NCI-H69 (cell line): ENCODE results near the gene HOXB7.

Source experiments
- DNase-seq: peaks from one replicate; lab custom pipeline; 2025; lab: John Stamatoyannopoulos, UW

The HOXB7 gene

GRCh38 chr17:48623583-48623982 is 12.8 kb upstream of the HOXB7 start:
- DNase-seq = no peak

DNA sequence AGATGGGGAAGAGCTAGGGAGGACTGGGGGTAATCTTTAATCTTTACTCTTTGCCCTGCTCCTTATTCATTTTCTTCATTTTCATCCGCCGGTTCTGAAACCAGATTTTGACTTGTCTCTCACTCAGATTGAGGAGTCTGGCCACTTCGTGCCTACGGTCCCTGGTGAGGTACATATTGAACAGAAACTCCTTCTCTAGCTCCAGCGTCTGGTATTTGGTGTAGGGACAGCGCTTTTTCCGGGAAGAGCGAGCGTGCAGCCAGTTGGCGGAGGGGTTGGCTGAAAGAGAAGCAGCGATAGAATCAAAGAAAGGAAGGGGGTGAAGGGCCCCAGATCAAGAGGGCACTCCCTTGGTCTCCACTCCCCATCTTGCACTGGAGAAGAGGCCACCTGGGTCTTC is 12.0 kb upstream of the HOXB7 start:
- DNase-seq = no peak

DNA sequence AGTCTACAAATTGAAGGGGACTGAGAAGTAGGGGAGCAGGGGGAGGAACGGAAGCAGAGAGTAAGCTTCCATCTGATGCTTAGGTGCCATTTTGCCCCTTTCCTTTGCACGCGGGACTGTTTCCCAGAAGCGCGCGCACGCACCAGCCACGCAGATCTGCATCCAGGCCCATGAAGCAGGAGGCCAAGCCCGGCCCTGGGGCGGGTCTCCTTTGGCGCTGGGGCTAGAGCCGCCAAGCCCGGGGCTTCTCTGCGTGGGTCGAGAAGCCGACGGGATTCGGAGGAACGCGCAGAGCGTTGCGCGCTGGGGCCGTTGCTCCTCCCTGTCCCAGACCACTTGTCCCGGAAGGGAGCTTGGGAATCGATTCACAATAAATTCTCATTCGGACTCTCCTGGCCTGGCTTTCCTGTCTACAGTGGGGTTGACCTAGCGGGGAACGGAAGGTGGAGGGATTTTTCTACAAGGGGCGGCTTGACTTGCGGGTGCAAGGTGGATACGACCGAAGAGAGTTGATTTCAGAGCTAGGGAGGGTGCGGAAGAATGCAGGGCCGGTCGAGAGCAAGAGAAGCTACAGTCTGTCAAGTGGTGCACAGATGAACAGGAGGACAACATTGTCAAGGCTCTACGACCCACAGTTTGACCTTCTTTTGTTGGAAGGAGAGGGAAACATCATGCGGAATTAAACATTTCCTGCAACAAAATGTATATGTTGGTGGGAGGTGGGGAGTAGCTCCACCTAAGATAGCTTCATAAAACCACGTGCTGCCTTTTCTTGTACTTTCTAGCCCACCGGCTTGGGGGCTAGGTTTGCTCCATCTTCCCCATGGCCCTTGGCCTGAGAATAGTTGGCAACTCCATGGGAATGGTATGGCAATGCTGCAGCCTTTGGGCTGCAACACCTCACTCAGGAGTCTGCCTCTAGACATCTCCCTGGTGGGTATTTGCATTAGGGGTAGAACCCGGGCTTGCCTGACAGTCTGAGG is 10.9 kb upstream of the HOXB7 start:
- no peak for DNase-seq

- no peak for DNase-seq
Measured at GRCh38 chr17:48620461-48621139, 9.8 kb upstream of the HOXB7 start.

DNA sequence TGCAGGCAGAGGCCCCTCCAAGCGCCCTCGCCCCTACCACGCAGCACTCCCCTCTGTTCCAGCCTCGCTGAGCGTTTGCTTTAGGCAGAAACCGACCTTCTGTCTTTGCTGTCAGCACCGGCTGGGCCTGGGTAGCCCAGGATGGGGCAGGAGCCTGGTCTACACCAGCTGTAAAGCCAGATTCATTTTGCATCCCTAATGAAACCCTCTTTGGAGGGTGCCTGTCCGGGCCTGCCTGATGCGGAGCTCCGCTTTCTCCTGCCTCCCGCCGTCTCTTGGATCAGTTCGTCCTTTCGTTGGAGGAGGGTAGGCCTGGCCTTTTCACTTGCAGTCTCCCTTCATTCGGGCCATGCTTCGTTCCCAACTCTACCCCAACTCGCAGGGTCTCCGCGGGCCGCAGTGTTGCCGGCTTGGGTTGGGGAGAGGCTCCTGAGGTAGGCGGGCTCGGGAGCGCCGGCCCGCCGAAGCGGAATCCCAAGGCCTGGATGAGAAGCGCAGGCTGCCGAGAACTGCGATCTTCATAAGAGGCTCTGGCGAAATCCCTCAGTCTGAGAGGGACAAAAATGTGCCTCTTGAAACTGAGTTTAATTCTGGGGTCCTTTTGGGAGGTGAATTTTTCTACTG is 9.1 kb upstream of the HOXB7 start:
- no peak for DNase-seq

DNA sequence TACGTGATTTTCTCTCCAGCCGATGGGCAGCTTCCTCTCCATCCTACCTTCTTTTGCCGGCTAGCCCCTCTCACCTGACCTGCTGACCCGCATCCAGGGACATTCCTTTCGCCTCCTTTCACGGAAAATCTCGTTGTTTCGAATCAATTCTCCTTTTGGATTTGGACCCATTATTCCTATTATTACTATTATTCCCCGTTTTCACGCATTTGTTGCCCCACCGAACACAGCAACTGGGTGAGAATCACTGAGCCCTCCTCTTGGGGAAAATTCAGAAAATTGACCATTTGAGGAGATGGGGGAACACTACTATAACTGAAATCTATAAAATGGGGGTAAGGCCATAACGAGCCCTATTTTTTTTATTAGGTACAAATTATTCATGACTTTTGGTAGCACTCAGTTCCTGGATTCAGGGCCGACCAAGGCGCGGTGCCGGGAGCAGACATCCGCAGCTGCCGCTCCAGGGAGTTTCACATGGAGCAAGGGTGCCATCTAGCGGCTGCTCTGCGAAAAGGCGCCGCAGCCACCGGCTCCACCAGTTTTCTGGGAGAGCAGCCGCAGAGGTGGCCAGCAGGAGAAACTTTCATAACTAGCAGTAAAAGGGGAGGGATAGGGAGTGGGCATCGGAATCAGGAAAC is 7.6 kb upstream of the HOXB7 start:
- DNase-seq = peak; percentile 88

DNA sequence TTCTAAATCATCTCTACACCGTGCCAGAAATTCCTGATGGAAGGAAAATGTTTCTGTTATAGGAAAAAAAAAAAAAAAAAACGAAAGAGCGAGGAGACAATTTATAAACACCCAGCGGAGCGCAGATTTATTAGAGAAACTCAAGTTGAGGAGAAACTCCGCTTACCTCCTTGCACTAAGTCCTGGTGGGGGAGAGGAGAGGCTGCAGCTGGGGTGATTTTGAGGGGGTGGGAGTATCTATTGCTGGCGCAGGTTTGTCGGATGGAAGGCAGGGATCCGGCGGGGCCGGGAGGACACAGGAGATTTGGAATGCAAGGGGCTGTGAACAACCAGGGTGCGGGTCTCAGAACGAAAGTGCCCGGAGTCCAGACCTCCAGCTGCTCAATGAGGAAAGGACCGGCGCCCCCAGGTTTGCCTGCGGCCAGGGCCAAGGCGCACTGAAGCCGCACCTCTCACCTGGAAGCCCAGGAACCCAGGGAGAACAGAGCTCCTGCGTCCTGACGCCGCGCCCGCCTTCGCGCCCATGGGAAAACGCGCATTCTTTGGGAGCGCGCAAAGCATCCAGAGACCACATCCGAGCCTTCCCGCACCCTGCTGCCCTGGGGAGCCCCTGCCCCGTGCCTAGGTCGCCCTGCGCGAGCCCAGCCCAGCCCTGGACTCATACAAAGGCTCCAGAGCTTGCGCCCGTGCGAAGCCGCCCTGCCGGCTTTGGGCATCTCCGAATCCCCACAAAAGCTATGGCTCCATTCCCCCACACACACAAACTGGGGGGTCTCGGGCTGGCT is 6.8 kb upstream of the HOXB7 start:
- peak; percentile 56 for DNase-seq

DNA sequence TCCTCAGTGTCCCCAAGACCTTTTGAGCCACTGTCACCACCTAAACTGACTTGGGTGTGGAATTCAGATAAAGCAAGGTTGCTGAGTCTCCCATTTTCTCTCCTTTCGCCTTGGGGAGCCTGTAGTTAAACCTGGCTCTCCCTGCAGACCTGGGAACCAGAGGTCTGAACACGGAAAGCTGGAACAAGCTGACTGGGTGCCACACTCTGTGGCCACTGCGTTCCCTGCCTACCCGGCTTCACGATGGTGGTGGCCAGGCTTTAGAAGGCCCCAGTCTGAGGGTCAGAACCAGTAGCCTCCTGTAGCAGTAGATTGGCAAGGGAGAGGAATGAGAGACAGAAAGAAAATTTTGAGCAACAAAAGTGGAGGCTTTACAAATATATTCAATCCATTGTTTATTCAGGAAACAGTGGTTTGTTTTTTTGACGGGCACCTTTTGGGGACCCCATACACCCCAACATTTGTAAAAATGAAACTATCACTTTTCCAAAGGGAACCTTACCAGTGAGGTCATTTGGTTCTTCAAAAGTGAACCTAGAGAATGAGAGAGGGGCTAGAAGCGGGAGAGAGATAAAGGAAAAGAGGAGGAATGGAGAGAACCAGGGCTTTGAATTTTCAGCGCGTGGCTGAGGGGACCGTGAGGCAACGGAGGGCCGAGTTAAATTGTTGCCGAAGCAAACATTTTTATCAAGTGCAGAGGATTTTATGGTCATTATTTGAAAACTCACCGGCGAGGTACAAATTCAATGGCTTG is 6.1 kb upstream of the HOXB7 start:
- no peak for DNase-seq

DNA sequence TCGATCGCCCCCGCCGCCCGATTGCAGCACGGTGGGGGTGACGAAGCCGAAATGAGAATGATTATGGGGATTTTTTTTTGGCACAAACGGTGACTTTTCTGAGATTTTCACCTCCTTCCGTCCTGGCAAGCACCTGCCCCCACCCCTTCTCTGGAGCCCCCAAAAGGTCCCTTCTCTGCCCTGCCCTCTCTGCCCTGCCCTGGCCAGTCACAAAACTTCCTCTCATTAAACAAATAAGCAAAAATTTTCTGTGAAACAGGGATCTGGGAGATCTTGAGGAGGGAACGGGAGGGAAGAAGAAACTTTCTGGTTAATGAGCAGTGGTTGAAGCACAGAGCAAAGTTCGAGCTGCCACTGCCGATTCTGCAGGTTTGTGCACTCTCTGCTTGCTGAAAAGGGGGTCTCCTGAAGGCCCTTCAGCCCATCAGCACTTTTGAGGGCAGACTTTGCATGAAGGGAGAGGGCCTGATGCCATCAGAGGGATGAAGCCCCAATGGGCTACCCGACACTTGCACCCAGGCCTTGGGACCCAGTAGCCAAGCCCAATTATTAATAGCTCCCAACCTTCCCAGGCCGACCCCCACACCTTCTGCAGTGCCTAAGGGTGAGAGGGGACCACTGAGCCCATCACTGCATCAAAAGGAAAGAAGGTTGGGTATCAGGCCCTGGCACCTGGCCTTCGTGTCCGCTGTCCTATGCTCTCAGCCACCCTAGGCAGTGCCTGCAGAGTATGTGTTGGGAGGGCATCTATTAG is 5.3 kb upstream of the HOXB7 start:
- no peak for DNase-seq

DNA sequence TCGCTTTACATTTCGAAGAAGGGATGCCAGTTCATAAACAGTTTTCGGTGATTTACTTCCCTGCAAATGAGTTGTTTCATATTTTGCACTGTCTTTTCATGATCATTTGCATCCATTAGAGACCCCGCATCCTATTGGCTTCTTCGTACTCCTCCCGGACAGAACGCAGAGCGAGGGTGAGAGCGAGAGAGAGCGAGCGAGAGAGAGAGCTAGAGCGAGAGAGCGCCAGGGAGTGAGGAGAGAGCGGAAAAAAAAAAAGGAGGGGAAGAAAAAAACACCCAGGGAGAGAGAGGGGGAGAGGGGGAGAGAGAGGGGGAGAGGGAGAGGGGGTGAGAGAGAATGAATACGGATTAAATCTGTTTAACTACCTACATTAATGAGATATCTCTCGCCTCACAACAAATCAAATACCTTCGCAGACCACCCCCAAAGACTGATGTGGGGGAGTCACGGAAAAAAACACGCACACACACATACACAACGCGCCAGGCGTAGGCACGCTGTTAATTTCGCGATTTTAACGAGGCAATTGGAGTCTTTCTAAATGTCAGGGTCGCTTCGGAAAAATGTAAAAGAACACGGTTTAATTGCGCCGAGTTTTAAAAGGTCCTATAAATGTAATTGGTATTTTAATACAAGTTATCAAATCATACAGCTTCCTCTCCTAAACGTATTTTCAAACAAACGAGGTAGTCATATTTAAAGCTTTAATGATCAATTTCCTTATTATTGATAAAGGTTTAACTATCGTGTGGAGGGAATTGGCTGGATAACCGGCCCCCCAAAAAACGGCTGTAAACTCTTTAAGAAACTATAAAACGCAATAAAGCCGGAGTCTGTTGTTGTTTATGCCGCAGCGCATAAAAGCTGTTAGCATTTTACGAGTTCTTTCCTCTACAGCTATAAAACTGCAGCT is 4.5 kb upstream of the HOXB7 start, which contains the start of gene HOXB8:
Gene HOXB8, minus strand, starts transcription at position 246 of the 916 bp plus-strand sequence. CDS start 588 bp downstream, outside the sequence.
- DNase-seq = no peak

DNA sequence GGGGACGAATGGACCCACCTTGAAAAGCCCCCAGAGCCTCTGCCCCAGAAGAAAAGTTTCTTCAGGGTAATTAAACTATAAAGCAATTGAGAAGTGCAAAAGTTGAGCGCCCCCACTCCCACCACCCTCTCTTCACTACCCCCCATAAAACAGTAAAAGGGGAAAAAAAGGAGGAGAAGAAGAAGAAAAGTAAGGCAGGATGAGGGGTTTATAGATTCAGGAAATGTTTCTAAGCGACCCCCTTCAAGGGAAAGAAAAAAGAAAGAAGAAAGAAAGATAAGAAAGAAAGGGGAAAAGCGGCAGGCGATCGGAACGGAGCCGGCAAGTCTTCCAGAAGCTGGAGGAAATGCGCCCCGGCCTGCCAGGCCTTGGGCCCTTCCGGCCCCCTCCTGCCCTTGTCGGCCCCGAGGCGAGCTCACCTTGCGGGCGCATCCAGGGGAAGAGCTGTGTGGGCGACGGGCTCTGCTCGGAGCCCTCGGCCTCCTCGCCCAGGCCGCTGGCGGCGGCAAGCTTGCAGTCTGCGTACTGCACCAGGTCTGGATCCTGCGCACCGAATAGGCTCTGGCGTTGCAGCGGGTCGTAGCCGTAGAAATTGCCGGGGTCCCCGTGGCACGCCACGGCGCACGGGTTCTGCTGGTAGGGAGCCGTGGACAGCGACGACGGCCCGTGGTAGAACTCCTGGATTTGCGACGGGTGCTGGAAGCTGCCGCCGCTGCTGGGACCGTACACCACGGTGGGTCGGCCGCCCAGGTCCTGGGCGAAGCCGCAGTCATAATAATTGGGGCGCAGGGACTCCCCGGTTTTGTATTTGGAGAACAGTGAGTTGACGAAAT is 3.3 kb upstream of the HOXB7 start:
- no peak for DNase-seq

GRCh38 chr17:48612854-48613691 is 2.3 kb upstream of the HOXB7 start:
- peak; percentile 80 for DNase-seq

DNA sequence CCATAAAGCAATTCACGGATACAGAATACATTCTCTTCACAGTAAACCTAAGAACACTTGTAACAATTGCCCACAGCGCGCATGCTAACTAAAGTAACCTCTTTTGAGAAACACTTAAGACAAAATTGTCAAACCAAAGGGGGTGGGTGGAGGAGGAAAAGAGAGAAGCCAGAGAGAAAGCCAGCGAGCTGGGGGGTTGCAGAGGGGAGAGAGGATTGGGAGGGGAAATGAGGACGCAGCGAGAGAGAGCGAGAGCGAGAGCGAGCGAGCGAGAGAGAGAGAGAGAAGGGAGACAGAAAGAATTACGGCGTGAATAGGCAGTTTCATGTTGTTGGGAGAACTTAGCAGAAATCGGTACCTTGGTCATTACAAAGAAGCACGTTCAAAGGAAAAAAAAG is 1.6 kb upstream of the HOXB7 start:
- peak; percentile 91 for DNase-seq

GRCh38 chr17:48611681-48612455 is 1.1 kb upstream of the HOXB7 start:
- peak; percentile 97 for DNase-seq

DNA sequence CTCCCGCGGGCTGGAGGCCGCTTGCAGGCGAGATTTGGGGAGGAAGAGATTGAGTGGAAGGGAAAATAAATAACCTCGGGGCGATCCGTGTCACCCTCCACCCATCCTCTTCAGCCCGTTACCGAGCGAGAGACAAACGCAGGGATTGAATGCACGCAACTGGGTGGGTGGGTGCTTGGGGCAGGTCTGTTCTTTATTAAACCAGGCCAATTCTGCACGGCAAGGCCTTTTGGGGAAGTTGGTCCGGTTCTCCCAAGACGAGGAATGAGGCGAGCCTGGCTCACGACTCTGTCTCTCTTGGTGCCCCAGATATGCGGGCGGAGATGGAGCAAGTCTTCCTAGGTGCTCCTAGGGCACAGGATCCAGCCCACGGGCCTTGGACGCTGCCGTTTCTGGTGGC is 396 bp upstream of the HOXB7 start:
- DNase-seq = peak; percentile 82

DNA sequence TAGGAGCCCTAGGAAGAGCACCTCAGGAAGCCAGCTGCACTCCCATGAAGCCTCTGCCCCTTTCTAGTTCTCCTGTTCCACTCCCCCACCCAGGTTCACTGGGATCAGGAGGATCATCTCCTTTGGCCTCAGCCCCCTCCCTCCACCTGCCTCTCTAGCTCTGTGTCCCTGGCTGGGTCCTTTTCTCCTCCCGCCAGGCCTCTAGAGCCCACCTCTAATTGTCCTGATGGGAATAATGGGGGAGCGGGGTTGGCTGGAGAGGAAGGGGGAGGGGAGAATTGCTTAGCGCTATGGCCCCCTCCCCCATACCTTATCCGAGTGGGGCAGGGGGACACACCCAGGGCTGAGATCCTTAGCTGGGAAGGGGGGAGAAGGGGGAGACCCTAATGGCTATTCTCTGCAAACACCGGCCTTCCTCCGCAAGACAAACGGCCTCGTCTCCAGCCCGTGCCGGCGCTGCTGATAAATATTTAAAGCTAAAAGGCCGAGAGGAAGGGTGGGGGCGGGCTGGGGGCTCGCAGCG is 997 bp downstream of the HOXB7 start:
- DNase-seq = peak; percentile 73
